IMR-90 (cell line): ENCODE results near the gene PHF21A. TPM values are rescaled to one million over a fixed set of nuclear protein-coding genes. Genes with fewer than 3 reads are reported as not detected.

Experiments used
- ATAC-seq: fragments of 200-7000 bp; cut with Tn5 transposase; 2 replicates; pipeline ENCODE4 v1.9.1; 2020; ENCODE audit warnings: low read depth, mild to moderate bottlenecking, moderate library complexity
- BruUV-seq: library from RNA; stranded (reverse); fragments of 400-500 nt; replicated peaks from 2 replicates; lab custom pipeline; 2021; lab: Mats Ljungman, UMichigan
- CTCF ChIA-PET: fragments of 300-600 bp; formaldehyde crosslinking; extraction: SDS; loops from one replicate; lab custom pipeline; 2021; ENCODE audit warnings: antibody characterized with exemption; lab: Yijun Ruan, JAX
- POLR2A ChIA-PET: fragments of 300-600 bp; sonication (Branson Sonifier 250); formaldehyde crosslinking; loops from one replicate; lab custom pipeline; 2022; ENCODE audit warnings: antibody characterized with exemption; ENCODE audit not compliant: unreplicated experiment; lab: Charles Lee
- DNase-seq: peaks from one replicate; pipeline ENCODE4 v3.0.0; 2013
- H2AFZ ChIP-seq: replicated peaks from 2 replicates; pipeline ENCODE3; 2013; ENCODE audit warnings: low read length, mild to moderate bottlenecking; ENCODE audit not compliant: poor library complexity
- H2AK5ac ChIP-seq: 2 replicates; pipeline ENCODE4 v1.6.1; 2013; ENCODE audit warnings: low read depth, low read length, inconsistent platforms
- H2AK9ac ChIP-seq: replicated peaks from 2 replicates; pipeline ENCODE3; 2013; ENCODE audit warnings: mild to moderate bottlenecking, low read depth, low read length, moderate library complexity; ENCODE audit not compliant: poor library complexity
- H2BK120ac ChIP-seq: 2 replicates; pipeline ENCODE4 v1.6.1; 2013; ENCODE audit warnings: low read depth, low read length, inconsistent platforms
- H2BK15ac ChIP-seq: 3 replicates; pipeline ENCODE4 v1.6.1; 2013; ENCODE audit warnings: low read depth, low read length, inconsistent platforms
- H2BK20ac ChIP-seq: 2 replicates; pipeline ENCODE4 v1.6.1; 2013; ENCODE audit warnings: low read depth, mild to moderate bottlenecking, inconsistent platforms, low read length, moderate library complexity
- H2BK5ac ChIP-seq: 2 replicates; pipeline ENCODE4 v1.6.1; 2013; ENCODE audit warnings: mild to moderate bottlenecking, low read depth, low read length, inconsistent platforms; ENCODE audit not compliant: poor library complexity, severe bottlenecking
- H3K14ac ChIP-seq: replicated peaks from 2 replicates; pipeline ENCODE4 v1.6.1; 2013; ENCODE audit warnings: low read depth, low read length, inconsistent platforms
- H3K18ac ChIP-seq: 2 replicates; pipeline ENCODE4 v1.6.1; 2013; ENCODE audit warnings: low read depth, low read length, control low read depth
- H3K23ac ChIP-seq: 2 replicates; pipeline ENCODE4 v1.6.1; 2013; ENCODE audit warnings: low read depth, low read length, inconsistent platforms
- H3K27ac ChIP-seq: 2 replicates; pipeline ENCODE4 v1.5.1; 2013; ENCODE audit warnings: mild to moderate bottlenecking, control low read depth, low read length; ENCODE audit not compliant: insufficient read depth
- H3K27me3 ChIP-seq: 2 replicates; pipeline ENCODE4 v1.6.1; 2013; ENCODE audit warnings: low read length; ENCODE audit not compliant: control insufficient read depth, insufficient read depth
- H3K36me3 ChIP-seq: 2 replicates; pipeline ENCODE4 v1.6.1; 2013; ENCODE audit warnings: low read length, mixed read lengths; ENCODE audit not compliant: control insufficient read depth, insufficient read depth
- H3K4ac ChIP-seq: 2 replicates; pipeline ENCODE4 v1.6.1; 2013; ENCODE audit warnings: low read depth, low read length, inconsistent platforms
- H3K4me1 ChIP-seq: 2 replicates; pipeline ENCODE4 v1.6.1; 2013; ENCODE audit warnings: low read length, mixed read lengths; ENCODE audit not compliant: control insufficient read depth, insufficient read depth
- H3K4me2 ChIP-seq: 2 replicates; pipeline ENCODE4 v1.6.1; 2013; ENCODE audit warnings: low read depth, mild to moderate bottlenecking, control low read depth, low read length, moderate library complexity
- H3K4me3 ChIP-seq: 2 replicates; pipeline ENCODE4 v1.5.1; 2013; ENCODE audit warnings: low read depth, mild to moderate bottlenecking, control low read depth, low read length, moderate library complexity; ENCODE audit not compliant: insufficient read depth
- H3K56ac ChIP-seq: 2 replicates; pipeline ENCODE4 v1.6.1; 2013; ENCODE audit warnings: low read length, inconsistent platforms; ENCODE audit not compliant: insufficient read depth; ENCODE audit errors: extremely low read depth
- H3K79me1 ChIP-seq, 2 experiments: 2 replicates each; pipeline ENCODE4 v1.6.1; 2013; ENCODE audit warnings: low read length in 2 of 2, inconsistent platforms in 1 of 2, low read depth in 1 of 2
- H3K9ac ChIP-seq: 2 replicates; pipeline ENCODE4 v1.6.1; 2013; ENCODE audit warnings: low read depth, low read length, control low read depth
- H3K9me1 ChIP-seq: 2 replicates; pipeline ENCODE4 v1.6.1; 2013; ENCODE audit warnings: low read length, inconsistent platforms; ENCODE audit not compliant: insufficient read depth
- H3K9me3 ChIP-seq: 2 replicates; pipeline ENCODE4 v1.6.1; 2013; ENCODE audit warnings: low read length; ENCODE audit not compliant: control insufficient read depth, insufficient read depth
- H4K20me1 ChIP-seq: 2 replicates; pipeline ENCODE4 v1.6.1; 2013; ENCODE audit warnings: low read length, inconsistent platforms; ENCODE audit not compliant: insufficient read depth
- H4K5ac ChIP-seq: 2 replicates; pipeline ENCODE4 v1.6.1; 2013; ENCODE audit warnings: mild to moderate bottlenecking, low read depth, low read length, control low read depth
- H4K8ac ChIP-seq, 2 experiments: 2 replicates each; pipeline ENCODE4 v1.6.1; 2013; ENCODE audit warnings: low read depth in 2 of 2, low read length in 2 of 2, control low read depth in 1 of 2, inconsistent platforms in 1 of 2
- H4K91ac ChIP-seq: 2 replicates; pipeline ENCODE4 v1.6.1; 2013; ENCODE audit warnings: low read depth, low read length, inconsistent platforms; ENCODE audit not compliant: insufficient read depth
- CHD1 ChIP-seq: IDR thresholded peaks from 2 replicates; pipeline ENCODE4 v1.6.1; 2012; ENCODE audit warnings: low read depth, low read length, improper control_type of control experiment
- FOS ChIP-seq: fragments of 150-350 bp; IDR thresholded peaks from 2 replicates; pipeline ENCODE4 v1.6.1; 2016; ENCODE audit warnings: low read depth, low read length
- MAZ ChIP-seq: IDR thresholded peaks from 2 replicates; pipeline ENCODE4 v1.6.1; 2012; ENCODE audit warnings: low read depth, mild to moderate bottlenecking, low read length, improper control_type of control experiment, moderate library complexity, borderline replicate concordance
- SMC3 ChIP-seq: fragments of 150-350 bp; IDR thresholded peaks from 2 replicates; pipeline ENCODE4 v1.6.1; 2016; ENCODE audit warnings: low read depth, mild to moderate bottlenecking, antibody characterized with exemption, low read length, moderate library complexity
- WGBS, 2 experiments: methylation state at CpG; one replicate each; pipeline versions ENCODE4 v1.1.5 to v1.1.7; 2013; ENCODE audit warnings: missing lambda C conversion rate in 2 of 2; ENCODE audit not compliant: insufficient read length in 1 of 2; ENCODE audit errors: extremely low coverage in 2 of 2; 5-methylcytosine and 5-hydroxymethylcytosine counted together
- dilution Hi-C: fragments of 300-500 bp; cut with HindIII; formaldehyde crosslinking; loops from one replicate; pipeline ENCODE4 v1.14.3; 2018; ENCODE audit warnings: low sequenced_read_pairs; ENCODE audit not compliant: unreplicated experiment
- in situ Hi-C: fragments of 300-500 bp; cut with MboI; formaldehyde crosslinking; loops from 3 replicates; pipeline ENCODE4 v1.14.3; 2019; ENCODE audit warnings: low sequenced_read_pairs, inconsistent platforms, mixed read lengths
- intact Hi-C: fragments of 100-400 bp; cut with micrococcal nuclease; formaldehyde crosslinking; loops from 2 replicates; pipeline ENCODE4 v1.10.0; 2022
- polyA plus RNA-seq, 3 experiments: library from polyadenylated mRNA; depleted of rRNA; stranded (reverse); fragments of >200 nt; gene quantifications; 2 replicates each; pipeline ENCODE4 v1.2.3, GENCODE V29; 2012; ENCODE audit warnings: low replicate concordance in 1 of 3
- total RNA-seq: library from RNA; depleted of rRNA; stranded (reverse); fragments of >200 nt; gene quantifications from 2 replicates; pipeline ENCODE4 v1.2.3, GENCODE V29; 2012
- TF ChIP-seq, protein P1 (sequence below): fragments of 150-350 bp; IDR thresholded peaks from 2 replicates; pipeline ENCODE4 v1.6.1; 2017; ENCODE audit warnings: mild to moderate bottlenecking, antibody characterized with exemption, low read length, low read depth

PHF21A gene
- total and polyA plus RNA-seq, 2 of the 4 experiments (the other 2 are of a cell fraction), result 9.0 to 20.6 TPM

DNA sequence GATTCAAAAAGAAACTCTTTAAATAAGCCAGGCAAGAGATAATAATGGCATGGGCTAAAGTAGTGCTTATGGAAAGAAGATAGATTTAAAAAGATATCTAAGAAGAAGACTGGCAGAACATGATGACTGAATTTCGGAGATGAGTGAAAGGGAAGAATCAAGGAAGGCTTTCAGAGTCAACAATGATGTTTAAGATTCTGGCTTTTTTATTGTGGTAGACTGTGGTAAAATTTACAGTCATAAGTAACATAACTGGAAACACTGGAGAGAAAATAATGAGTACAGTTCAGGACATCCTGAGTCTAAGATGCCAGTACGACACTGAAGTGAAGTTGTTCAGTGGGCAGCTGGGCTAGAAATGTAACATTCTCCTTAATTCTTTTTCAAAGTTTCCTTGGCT, 85.2 kb downstream of the PHF21A start:
- Histone ChIP-seq H2BK5ac (no peak overlapping the region), H2BK20ac (no peak overlapping the region), H3K4me2 (no peak overlapping the region), H2BK15ac (no peak overlapping the region), H3K4ac (no peak overlapping the region), H4K8ac (no peak overlapping the region), H4K20me1 (peaks cover 12% of the 10 kb centered on the region; the same call in 1 of the 2 replicates), H3K4me3 (no peak overlapping the region), H3K9me1 (peaks cover 3% of the 10 kb centered on the region; the same call in 1 of the 2 replicates), H4K5ac (no peak overlapping the region), H2BK120ac (no peak overlapping the region), H3K14ac (no peak overlapping the region), H3K23ac (no peak overlapping the region), H2AFZ (no peak overlapping the region), H3K79me1 (peaks cover 24% of the 10 kb centered on the region in 2 experiments), H2AK9ac (no peak overlapping the region), H3K18ac (no peak overlapping the region), H3K4me1 (peaks cover 8% of the 10 kb centered on the region), H3K56ac (no peak overlapping the region), H3K27me3 (no peaks in the 10 kb centered on the region), H3K36me3 (peaks cover 4% of the 10 kb centered on the region), H4K91ac (no peak overlapping the region), H2AK5ac (no peak overlapping the region), H3K9me3 (no peaks in the 10 kb centered on the region), H3K9ac (no peak overlapping the region), H3K27ac (no peak overlapping the region)
- CTCF ChIA-PET, result interaction anchor here (1.0 kb wide), 1 partner anchor 163 kb away, joined by 3 read pairs; no protein-coding TSS in a partner anchor
- dilution Hi-C loops (no loop called here), in situ Hi-C loops (no loop called here), intact Hi-C loops (no loop called here)
- DNase-seq (no peak), ATAC-seq (no peak)
- TF ChIP-seq CHD1 (no peak), MAZ (no peak), SMC3 (no peak), FOS (no peak)
- TF ChIP-seq, protein P1, sequence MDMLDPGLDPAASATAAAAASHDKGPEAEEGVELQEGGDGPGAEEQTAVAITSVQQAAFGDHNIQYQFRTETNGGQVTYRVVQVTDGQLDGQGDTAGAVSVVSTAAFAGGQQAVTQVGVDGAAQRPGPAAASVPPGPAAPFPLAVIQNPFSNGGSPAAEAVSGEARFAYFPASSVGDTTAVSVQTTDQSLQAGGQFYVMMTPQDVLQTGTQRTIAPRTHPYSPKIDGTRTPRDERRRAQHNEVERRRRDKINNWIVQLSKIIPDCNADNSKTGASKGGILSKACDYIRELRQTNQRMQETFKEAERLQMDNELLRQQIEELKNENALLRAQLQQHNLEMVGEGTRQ, result no peak
- 100% methylated on average over 1 of the region's 2 CpGs; no CpG with 5 or more reads in 1 of the 2 experiments for WGBS, 2 experiments
- BruUV-seq, result no TSS peak
- POLR2A ChIA-PET, result interaction anchor here (0.6 kb wide), 1 partner anchor 86 kb away, joined by 7 read pairs; no protein-coding TSS in a partner anchor
